Gastroesophageal sphincter (tissue), 4 donors: ENCODE results near the gene CBR1. TPM values are rescaled to one million over a fixed set of nuclear protein-coding genes. Genes with fewer than 3 reads are reported as not detected.

ENCODE experiments used
- ATAC-seq: fragments of 150-250 bp; one replicate; pipeline ENCODE4 v1.9.1; 2016; ENCODE audit warnings: mild to moderate bottlenecking, moderate library complexity
- H3K27ac ChIP-seq, 4 donors: fragments of 200-600 bp; sonication (generic) in 3 of 4; 1 replicate in 3 of 4; 2 replicates in 1 of 4; pipeline ENCODE4 v1.5.1; 2016 to 2019
- H3K27me3 ChIP-seq: fragments of 200-600 bp; sonication (generic); one replicate; pipeline ENCODE4 v1.5.1; 2019
- H3K36me3 ChIP-seq, 2 donors: fragments of 200-600 bp; sonication (generic); one replicate each; pipeline ENCODE4 v1.5.1; 2019; ENCODE audit warnings: control low read depth in 1 of 2
- H3K4me1 ChIP-seq, 3 donors: fragments of 200-600 bp; sonication (generic); 1 replicate in 2 of 3; 2 replicates in 1 of 3; pipeline ENCODE4 v1.5.1; 2016 to 2019; ENCODE audit warnings: control low read depth in 2 of 3
- H3K4me3 ChIP-seq, 2 donors: fragments of 200-600 bp; sonication (generic); one replicate each; pipeline ENCODE4 v1.5.1; 2019; ENCODE audit warnings: mild to moderate bottlenecking in 1 of 2, moderate library complexity in 1 of 2
- H3K9me3 ChIP-seq, 3 donors: fragments of 200-600 bp; sonication (generic); one replicate each; pipeline ENCODE4 v1.5.1; 2017 to 2019; ENCODE audit warnings: control low read depth in 2 of 3
- CTCF ChIP-seq, 4 experiments: fragments of 200-600 bp in 2 of 4; fragments of 450-650 bp in 2 of 4; sonication (generic) in 1 of 4; IDR thresholded peaks; one replicate each; pipeline ENCODE4 v1.5.1; 2017 to 2019; ENCODE audit warnings: antibody characterized with exemption in 4 of 4, mild to moderate bottlenecking in 2 of 4, moderate library complexity in 2 of 4
- EP300 ChIP-seq: sonication (generic); formaldehyde crosslinking; IDR thresholded peaks from one replicate; pipeline ENCODE4 v1.6.1; 2017; ENCODE audit warnings: antibody characterized with exemption, mild to moderate bottlenecking
- POLR2A ChIP-seq, 2 donors: fragments of 450-650 bp; IDR thresholded peaks; one replicate each; pipeline ENCODE4 v1.6.1; 2017; ENCODE audit warnings: antibody characterized with exemption in 2 of 2, mild to moderate bottlenecking in 2 of 2, moderate library complexity in 1 of 2
- POLR2AphosphoS5 ChIP-seq: sonication (generic); formaldehyde crosslinking; IDR thresholded peaks from one replicate; pipeline ENCODE4 v1.6.1; 2017; ENCODE audit warnings: antibody characterized with exemption
- WGBS, 2 donors: methylation state at CpG; one replicate each; pipeline ENCODE4 v1.1.5; 2018; ENCODE audit warnings: low coverage in 1 of 2; 5-methylcytosine and 5-hydroxymethylcytosine counted together
- total RNA-seq, 4 donors: library from RNA; depleted of rRNA; stranded (reverse); fragments of >200 nt; gene quantifications; one replicate each; pipeline ENCODE4 v1.1.0, GENCODE V29; 2016

CBR1 gene
- total RNA-seq, 4 donors from 2014 or later, result 65.6 to 192 (median 138) TPM

- H3K4me1 ChIP-seq, result peaks cover 0 to 6% (median 4%) of the 10 kb centered on the region in 3 donors
- ATAC-seq, result no peak
- H3K27ac ChIP-seq, result no peak overlapping the region
- H3K9me3 ChIP-seq, result no peaks in the 10 kb centered on the region
- H3K36me3 ChIP-seq, result peaks cover 0 to 24% of the 10 kb centered on the region in 2 donors
- H3K4me3 ChIP-seq, result no peak overlapping the region
- TF ChIP-seq POLR2A (IDR thresholded peaks at IDR 0.05), result no peak
- no peak for TF ChIP-seq EP300
- no peak for TF ChIP-seq CTCF (IDR thresholded peaks at IDR 0.05)
- no peak for TF ChIP-seq POLR2AphosphoS5
- H3K27me3 ChIP-seq, result no peaks in the 10 kb centered on the region
- 50 to 58% methylated on average over 7 to 16 of the region's 16 CpGs for WGBS, 2 donors
Observed at GRCh38 chr21:36030581-36031189, 39.1 kb upstream of the CBR1 start.

GRCh38 chr21:36032647-36033406, 37.0 kb upstream of the CBR1 start:
- Histone ChIP-seq H3K4me1 (peaks cover 0 to 6% (median 4%) of the 10 kb centered on the region in 3 donors), H3K9me3 (no peaks in the 10 kb centered on the region), H3K27me3 (no peaks in the 10 kb centered on the region), H3K36me3 (peaks cover 0 to 45% of the 10 kb centered on the region in 2 donors), H3K27ac (no peak overlapping the region), H3K4me3 (no peak overlapping the region)
- ATAC-seq, result no peak
- TF ChIP-seq POLR2A (IDR thresholded peaks at IDR 0.05) (no peak), CTCF (IDR thresholded peaks at IDR 0.05) (no peak), EP300 (no peak), POLR2AphosphoS5 (no peak)
- WGBS, 2 donors, result no CpG with 5 or more reads among the region's 28 CpGs

GRCh38 chr21:36034211-36034913, 35.5 kb upstream of the CBR1 start:
- Histone ChIP-seq H3K27me3 (no peaks in the 10 kb centered on the region), H3K4me3 (no peak overlapping the region), H3K27ac (no peak overlapping the region), H3K36me3 (peaks cover 0 to 60% of the 10 kb centered on the region in 2 donors), H3K9me3 (no peaks in the 10 kb centered on the region), H3K4me1 (no peaks in the 10 kb centered on the region)
- TF ChIP-seq CTCF (IDR thresholded peaks at IDR 0.05), result no peak
- TF ChIP-seq EP300, result no peak
- TF ChIP-seq POLR2A (IDR thresholded peaks at IDR 0.05), result no peak
- TF ChIP-seq POLR2AphosphoS5, result no peak
- 80 to 87% methylated on average over 9 to 10 of the region's 16 CpGs for WGBS, 2 donors
- no peak for ATAC-seq

- 80 to 100% methylated on average over 1 to 3 of the region's 10 CpGs for WGBS, 2 donors
- H3K27me3 ChIP-seq, result no peaks in the 10 kb centered on the region
- no peaks in the 10 kb centered on the region for H3K4me1 ChIP-seq
- ATAC-seq, result no peak
- no peak for TF ChIP-seq POLR2AphosphoS5
- TF ChIP-seq POLR2A (IDR thresholded peaks at IDR 0.05), result no peak
- no peak for TF ChIP-seq EP300
- TF ChIP-seq CTCF (IDR thresholded peaks at IDR 0.05), result no peak
- H3K27ac ChIP-seq, result no peak overlapping the region
- no peaks in the 10 kb centered on the region for H3K9me3 ChIP-seq
- peaks cover 0 to 71% of the 10 kb centered on the region in 2 donors for H3K36me3 ChIP-seq
- no peak overlapping the region for H3K4me3 ChIP-seq
Observed at GRCh38 chr21:36035381-36035791, 34.4 kb upstream of the CBR1 start.
